HEK293 (cell line): Measurements from ENCODE around the gene IBA57.

Experiments used
- HIC1 ChIP-seq: fragments of 450-650 bp; formaldehyde crosslinking; IDR thresholded peaks from 2 replicates; pipeline ENCODE4 v1.5.1; 2016; ENCODE audit warnings: missing biosample characterization, missing genetic modification characterization
- HOXD13 ChIP-seq: sonication (generic); formaldehyde crosslinking; IDR thresholded peaks from 2 replicates; pipeline ENCODE4 v1.8.0; 2022; ENCODE audit warnings: missing genetic modification reagents, borderline replicate concordance
- KLF10 ChIP-seq: fragments of 450-650 bp; IDR thresholded peaks from 2 replicates; pipeline ENCODE4 v1.5.1; 2018; ENCODE audit warnings: missing biosample characterization, mild to moderate bottlenecking, missing genetic modification characterization
- KLF16 ChIP-seq: fragments of 450-650 bp; formaldehyde crosslinking; IDR thresholded peaks from 2 replicates; pipeline ENCODE4 v1.5.1; 2017; ENCODE audit warnings: missing biosample characterization, missing genetic modification characterization
- KLF17 ChIP-seq: fragments of 450-650 bp; formaldehyde crosslinking; IDR thresholded peaks from 2 replicates; pipeline ENCODE4 v1.5.1; 2016; ENCODE audit warnings: missing biosample characterization, missing genetic modification characterization
- KLF7 ChIP-seq: fragments of 450-650 bp; formaldehyde crosslinking; IDR thresholded peaks from 2 replicates; pipeline ENCODE4 v1.5.1; 2016; ENCODE audit warnings: missing biosample characterization, missing genetic modification characterization, borderline replicate concordance
- SCRT2 ChIP-seq: fragments of 450-650 bp; formaldehyde crosslinking; IDR thresholded peaks from 2 replicates; pipeline ENCODE4 v1.5.1; 2016; ENCODE audit warnings: missing biosample characterization, missing genetic modification characterization
- SP7 ChIP-seq: fragments of 450-650 bp; formaldehyde crosslinking; IDR thresholded peaks from 2 replicates; pipeline ENCODE4 v1.5.1; 2016; ENCODE audit warnings: missing biosample characterization, missing genetic modification characterization
- ZBTB17 ChIP-seq: fragments of 450-650 bp; formaldehyde crosslinking; IDR thresholded peaks from 2 replicates; pipeline ENCODE4 v1.5.1; 2016; ENCODE audit warnings: missing biosample characterization, missing genetic modification characterization
- ZBTB7A ChIP-seq: fragments of 450-650 bp; formaldehyde crosslinking; IDR thresholded peaks from 2 replicates; pipeline ENCODE4 v1.5.1; 2016; ENCODE audit warnings: low read depth, missing biosample characterization, missing genetic modification characterization
- ZEB2 ChIP-seq: fragments of 450-650 bp; formaldehyde crosslinking; IDR thresholded peaks from 2 replicates; pipeline ENCODE4 v1.5.1; 2016; ENCODE audit warnings: missing biosample characterization, missing genetic modification characterization
- ZFP69B ChIP-seq: fragments of 450-650 bp; formaldehyde crosslinking; IDR thresholded peaks from 2 replicates; pipeline ENCODE4 v1.5.1; 2016; ENCODE audit warnings: missing biosample characterization, missing genetic modification characterization
- ZNF140 ChIP-seq: fragments of 450-650 bp; formaldehyde crosslinking; IDR thresholded peaks from 2 replicates; pipeline ENCODE4 v1.5.1; 2016; ENCODE audit warnings: missing biosample characterization, missing genetic modification characterization
- ZNF148 ChIP-seq: fragments of 450-650 bp; formaldehyde crosslinking; IDR thresholded peaks from 2 replicates; pipeline ENCODE4 v1.5.0; 2017; ENCODE audit warnings: missing biosample characterization, missing genetic modification characterization, borderline replicate concordance
- ZNF175 ChIP-seq: fragments of 450-650 bp; formaldehyde crosslinking; IDR thresholded peaks from 2 replicates; pipeline ENCODE4 v1.5.1; 2016; ENCODE audit warnings: missing biosample characterization, missing genetic modification characterization
- ZNF248 ChIP-seq: fragments of 450-650 bp; formaldehyde crosslinking; IDR thresholded peaks from 2 replicates; pipeline ENCODE4 v1.5.1; 2017; ENCODE audit warnings: missing biosample characterization, missing genetic modification characterization
- ZNF341 ChIP-seq: fragments of 450-650 bp; formaldehyde crosslinking; IDR thresholded peaks from 2 replicates; pipeline ENCODE4; 2016; ENCODE audit warnings: low read depth, missing biosample characterization, missing genetic modification characterization
- ZNF394 ChIP-seq: fragments of 450-650 bp; formaldehyde crosslinking; IDR thresholded peaks from 2 replicates; pipeline ENCODE4 v1.5.1; 2016; ENCODE audit warnings: missing biosample characterization, missing genetic modification characterization, mild to moderate bottlenecking, moderate library complexity, borderline replicate concordance
- ZNF501 ChIP-seq: fragments of 450-650 bp; formaldehyde crosslinking; IDR thresholded peaks from 2 replicates; pipeline ENCODE4 v1.5.1; 2016; ENCODE audit warnings: missing biosample characterization, missing genetic modification characterization
- ZNF548 ChIP-seq: fragments of 450-650 bp; formaldehyde crosslinking; IDR thresholded peaks from 2 replicates; pipeline ENCODE4 v1.5.1; 2016; ENCODE audit warnings: missing biosample characterization, missing genetic modification characterization
- ZNF654 ChIP-seq: fragments of 450-650 bp; formaldehyde crosslinking; IDR thresholded peaks from 2 replicates; pipeline ENCODE4 v1.5.1; 2016; ENCODE audit warnings: low read depth, missing biosample characterization, missing genetic modification characterization
- ZNF677 ChIP-seq: fragments of 450-650 bp; IDR thresholded peaks from 2 replicates; pipeline ENCODE4 v1.5.0; 2018; ENCODE audit warnings: missing biosample characterization, mild to moderate bottlenecking, missing genetic modification characterization, moderate library complexity
- ZNF776 ChIP-seq: fragments of 450-650 bp; formaldehyde crosslinking; IDR thresholded peaks from 2 replicates; pipeline ENCODE4 v1.5.0; 2017; ENCODE audit warnings: missing biosample characterization, missing genetic modification characterization, borderline replicate concordance
- ZSCAN30 ChIP-seq: fragments of 450-650 bp; IDR thresholded peaks from 2 replicates; pipeline ENCODE4 v1.5.1; 2018; ENCODE audit warnings: missing biosample characterization, mild to moderate bottlenecking, missing genetic modification characterization, moderate library complexity
- TF ChIP-seq, protein P1 (sequence below): fragments of 450-650 bp; formaldehyde crosslinking; IDR thresholded peaks from 2 replicates; pipeline ENCODE4 v1.5.1; 2016; ENCODE audit warnings: missing biosample characterization, missing genetic modification characterization
- TF ChIP-seq, protein P2 (sequence below): fragments of 450-650 bp; formaldehyde crosslinking; IDR thresholded peaks from 2 replicates; pipeline ENCODE4 v1.5.1; 2017; ENCODE audit warnings: missing biosample characterization, missing genetic modification characterization

IBA57 gene

GRCh38 chr1:228165372-228166169 lies at the start of gene IBA57 (continued):
- TF ChIP-seq ZNF677 (tag by site-specific recombination) (peak; percentile 86), ZNF341 (tag by site-specific recombination) (peak; percentile 26; the same call in 1 of the 2 replicates), ZNF776 (tag by site-specific recombination) (no peak), SCRT2 (tag by site-specific recombination) (no peak), KLF16 (tag by site-specific recombination) (peak; percentile 92), HOXD13 (no peak), ZNF501 (peak; percentile 57; the same call in 1 of the 2 replicates), ZBTB17 (peak; percentile 52; the same call in 1 of the 2 replicates), ZNF654 (tag by site-specific recombination) (no peak), KLF10 (tag by site-specific recombination) (peak; percentile 97), ZEB2 (tag by site-specific recombination) (peak; percentile 73; the same call in 1 of the 2 replicates), ZSCAN30 (tag by site-specific recombination) (peak; percentile 99), ZNF394 (tag by site-specific recombination) (peak; percentile 17; the same call in 1 of the 2 replicates), ZNF148 (tag by site-specific recombination) (no peak), ZNF548 (tag by site-specific recombination) (no peak), KLF7 (tag by site-specific recombination) (peak; percentile 76; the same call in 1 of the 2 replicates), KLF17 (tag by site-specific recombination) (peak; percentile 92), SP7 (peak; percentile 89), ZNF248 (no peak), ZBTB7A (tag by site-specific recombination) (peak; percentile 52; the same call in 1 of the 2 replicates), ZNF140 (no peak), ZNF175 (tag by site-specific recombination) (no peak), ZFP69B (tag by site-specific recombination) (peak; percentile 69), HIC1 (tag by site-specific recombination) (0 out of 2 replicates have a peak, but pooled peaks have one; percentile 96)
- TF ChIP-seq, protein P1, sequence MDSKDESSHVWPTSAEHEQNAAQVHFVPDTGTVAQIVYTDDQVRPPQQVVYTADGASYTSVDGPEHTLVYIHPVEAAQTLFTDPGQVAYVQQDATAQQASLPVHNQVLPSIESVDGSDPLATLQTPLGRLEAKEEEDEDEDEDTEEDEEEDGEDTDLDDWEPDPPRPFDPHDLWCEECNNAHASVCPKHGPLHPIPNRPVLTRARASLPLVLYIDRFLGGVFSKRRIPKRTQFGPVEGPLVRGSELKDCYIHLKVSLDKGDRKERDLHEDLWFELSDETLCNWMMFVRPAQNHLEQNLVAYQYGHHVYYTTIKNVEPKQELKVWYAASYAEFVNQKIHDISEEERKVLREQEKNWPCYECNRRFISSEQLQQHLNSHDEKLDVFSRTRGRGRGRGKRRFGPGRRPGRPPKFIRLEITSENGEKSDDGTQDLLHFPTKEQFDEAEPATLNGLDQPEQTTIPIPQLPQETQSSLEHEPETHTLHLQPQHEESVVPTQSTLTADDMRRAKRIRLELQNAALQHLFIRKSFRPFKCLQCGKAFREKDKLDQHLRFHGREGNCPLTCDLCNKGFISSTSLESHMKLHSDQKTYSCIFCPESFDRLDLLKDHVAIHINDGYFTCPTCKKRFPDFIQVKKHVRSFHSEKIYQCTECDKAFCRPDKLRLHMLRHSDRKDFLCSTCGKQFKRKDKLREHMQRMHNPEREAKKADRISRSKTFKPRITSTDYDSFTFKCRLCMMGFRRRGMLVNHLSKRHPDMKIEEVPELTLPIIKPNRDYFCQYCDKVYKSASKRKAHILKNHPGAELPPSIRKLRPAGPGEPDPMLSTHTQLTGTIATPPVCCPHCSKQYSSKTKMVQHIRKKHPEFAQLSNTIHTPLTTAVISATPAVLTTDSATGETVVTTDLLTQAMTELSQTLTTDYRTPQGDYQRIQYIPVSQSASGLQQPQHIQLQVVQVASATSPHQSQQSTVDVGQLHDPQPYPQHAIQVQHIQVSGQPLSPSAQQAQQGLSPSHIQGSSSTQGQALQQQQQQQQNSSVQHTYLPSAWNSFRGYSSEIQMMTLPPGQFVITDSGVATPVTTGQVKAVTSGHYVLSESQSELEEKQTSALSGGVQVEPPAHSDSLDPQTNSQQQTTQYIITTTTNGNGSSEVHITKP (tag by site-specific recombination) = peak; percentile 90
- TF ChIP-seq, protein P2, sequence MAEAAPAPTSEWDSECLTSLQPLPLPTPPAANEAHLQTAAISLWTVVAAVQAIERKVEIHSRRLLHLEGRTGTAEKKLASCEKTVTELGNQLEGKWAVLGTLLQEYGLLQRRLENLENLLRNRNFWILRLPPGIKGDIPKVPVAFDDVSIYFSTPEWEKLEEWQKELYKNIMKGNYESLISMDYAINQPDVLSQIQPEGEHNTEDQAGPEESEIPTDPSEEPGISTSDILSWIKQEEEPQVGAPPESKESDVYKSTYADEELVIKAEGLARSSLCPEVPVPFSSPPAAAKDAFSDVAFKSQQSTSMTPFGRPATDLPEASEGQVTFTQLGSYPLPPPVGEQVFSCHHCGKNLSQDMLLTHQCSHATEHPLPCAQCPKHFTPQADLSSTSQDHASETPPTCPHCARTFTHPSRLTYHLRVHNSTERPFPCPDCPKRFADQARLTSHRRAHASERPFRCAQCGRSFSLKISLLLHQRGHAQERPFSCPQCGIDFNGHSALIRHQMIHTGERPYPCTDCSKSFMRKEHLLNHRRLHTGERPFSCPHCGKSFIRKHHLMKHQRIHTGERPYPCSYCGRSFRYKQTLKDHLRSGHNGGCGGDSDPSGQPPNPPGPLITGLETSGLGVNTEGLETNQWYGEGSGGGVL (tag by site-specific recombination) = peak; percentile 22; the same call in 1 of the 2 replicates
